ENCODE measurements around the gene DDX51.

Gene DDX51

GRCh38 chr12:132133952-132134652 lies 10.0 kb downstream of the DDX51 start:
- intact Hi-C loops (cut with DNase I), result no loop called here
- DNase-seq, result no peak

- intact Hi-C loops (cut with DNase I), result no loop called here
- DNase-seq, result no peak
Observed at GRCh38 chr12:132132609-132133430, 11.3 kb downstream of the DDX51 start.

GRCh38 chr12:132131952-132132351 lies 12.2 kb downstream of the DDX51 start:
- intact Hi-C loops (cut with DNase I), result no loop called here
- DNase-seq, result peak in 26 of 42 donors; percentile 13 to 74 (median 48)

- intact Hi-C loops (cut with DNase I), result no loop called here
- peak in 1 of 42 donors; percentile 13 for DNase-seq
Observed at GRCh38 chr12:132131229-132131628, 12.9 kb downstream of the DDX51 start.

- intact Hi-C loops (cut with DNase I), result no loop called here
- peak in 5 of 42 donors; percentile 11 to 58 (median 42) for DNase-seq
Observed at GRCh38 chr12:132130690-132131089, 13.4 kb downstream of the DDX51 start.

- intact Hi-C loops (cut with DNase I), result no loop called here
- no peak for DNase-seq
Observed at GRCh38 chr12:132129007-132129406, 15.1 kb downstream of the DDX51 start.

- DNase-seq, result peak in 1 of 42 donors; percentile 9
- intact Hi-C loops (cut with DNase I), result no loop called here
Observed at GRCh38 chr12:132127041-132127440, 17.1 kb downstream of the DDX51 start.

GRCh38 chr12:132125736-132126135 lies 18.4 kb downstream of the DDX51 start:
- no peak for DNase-seq
- intact Hi-C loops (cut with DNase I), result no loop called here

GRCh38 chr12:132124766-132125425 lies 19.2 kb downstream of the DDX51 start:
- DNase-seq, result peak in 1 of 42 donors; percentile 16
- intact Hi-C loops (cut with DNase I), result no loop called here

GRCh38 chr12:132123970-132124765 lies 20.0 kb downstream of the DDX51 start:
- intact Hi-C loops (cut with DNase I), result no loop called here
- DNase-seq, result no peak

GRCh38 chr12:132121283-132121682 lies 22.8 kb downstream of the DDX51 start:
- DNase-seq, result no peak
- intact Hi-C loops (cut with DNase I), result no loop called here

- intact Hi-C loops (cut with DNase I), result no loop called here
- DNase-seq, result no peak
Observed at GRCh38 chr12:132118876-132119275, 25.2 kb downstream of the DDX51 start.

- DNase-seq, result no peak
- intact Hi-C loops (cut with DNase I), result no loop called here
Observed at GRCh38 chr12:132117558-132117875, 26.6 kb downstream of the DDX51 start.

- intact Hi-C loops (cut with DNase I), result no loop called here
Observed at GRCh38 chr12:132116709-132117557, 27.2 kb downstream of the DDX51 start.

GRCh38 chr12:132115500-132115899 lies 28.6 kb downstream of the DDX51 start:
- intact Hi-C loops (cut with DNase I), result no loop called here
- DNase-seq, result no peak

More at GRCh38 chr12:132116709-132117557, 27.2 kb downstream of the DDX51 start:
- DNase-seq, result peak in 1 of 42 donors; percentile 16

GRCh38 chr12:132114667-132115066 lies 29.5 kb downstream of the DDX51 start:
- intact Hi-C loops (cut with DNase I), result no loop called here
- no peak for DNase-seq

GRCh38 chr12:132111654-132112304 lies 32.3 kb downstream of the DDX51 start:
- intact Hi-C loops (cut with DNase I), result no loop called here
- peak in 1 of 42 donors; percentile 29 for DNase-seq

- intact Hi-C loops (cut with DNase I), result no loop called here
- no peak for DNase-seq
Observed at GRCh38 chr12:132110677-132111076, 33.4 kb downstream of the DDX51 start.

Measured in head of caudate nucleus (tissue), 42 donors.